HG02642 (cell line): Measurements from ENCODE around the gene C5orf15.
A peak's percentile ranks its signal among the peaks of the same experiment; 100 is the strongest.
"Not testable (repeated sequence)": the region's sequence is repeated elsewhere in the genome, so short reads cannot be mapped to it uniquely, and the experiment has no call there.

Experiments
- ATAC-seq: cut with Tn5 transposase; IDR thresholded peaks from one replicate; pipeline ENCODE4 v1.9.1; 2021; ENCODE audit warnings: mild to moderate bottlenecking; ENCODE audit not compliant: unreplicated experiment, poor library complexity

C5orf15 gene

DNA sequence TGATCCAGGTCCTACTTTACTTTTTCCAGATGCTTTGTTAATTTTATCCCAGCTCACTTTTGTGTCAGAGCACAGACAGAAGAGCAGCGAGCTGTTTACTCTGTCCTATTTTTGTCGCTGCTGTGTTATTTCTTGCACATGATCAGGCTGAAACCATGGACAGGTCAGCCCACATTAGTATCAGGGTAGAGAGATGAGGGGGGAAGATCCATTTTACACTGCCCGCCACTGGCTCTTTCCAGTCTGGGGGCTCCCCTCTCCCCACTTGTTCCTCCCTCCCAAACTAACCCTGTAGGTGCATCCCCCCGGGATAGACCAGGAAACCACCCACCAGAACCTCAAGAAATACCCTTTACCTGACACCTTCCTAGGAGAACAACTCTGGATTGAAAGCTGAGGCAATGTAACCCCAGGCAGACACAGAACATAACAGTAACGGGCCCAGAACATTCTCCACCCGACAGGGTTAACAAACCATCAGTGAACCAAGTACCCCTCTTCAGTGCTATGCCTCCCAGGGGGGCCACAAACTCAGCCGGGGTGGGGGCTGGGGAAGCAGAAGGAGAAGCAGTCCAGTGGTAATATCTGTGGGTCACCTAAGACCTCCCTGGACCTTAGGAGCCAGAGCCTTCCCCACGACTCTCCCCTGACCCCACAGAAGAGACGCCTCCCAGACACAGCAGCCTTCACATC lies 26.0 kb upstream of the C5orf15 start:
- no peak for ATAC-seq

DNA sequence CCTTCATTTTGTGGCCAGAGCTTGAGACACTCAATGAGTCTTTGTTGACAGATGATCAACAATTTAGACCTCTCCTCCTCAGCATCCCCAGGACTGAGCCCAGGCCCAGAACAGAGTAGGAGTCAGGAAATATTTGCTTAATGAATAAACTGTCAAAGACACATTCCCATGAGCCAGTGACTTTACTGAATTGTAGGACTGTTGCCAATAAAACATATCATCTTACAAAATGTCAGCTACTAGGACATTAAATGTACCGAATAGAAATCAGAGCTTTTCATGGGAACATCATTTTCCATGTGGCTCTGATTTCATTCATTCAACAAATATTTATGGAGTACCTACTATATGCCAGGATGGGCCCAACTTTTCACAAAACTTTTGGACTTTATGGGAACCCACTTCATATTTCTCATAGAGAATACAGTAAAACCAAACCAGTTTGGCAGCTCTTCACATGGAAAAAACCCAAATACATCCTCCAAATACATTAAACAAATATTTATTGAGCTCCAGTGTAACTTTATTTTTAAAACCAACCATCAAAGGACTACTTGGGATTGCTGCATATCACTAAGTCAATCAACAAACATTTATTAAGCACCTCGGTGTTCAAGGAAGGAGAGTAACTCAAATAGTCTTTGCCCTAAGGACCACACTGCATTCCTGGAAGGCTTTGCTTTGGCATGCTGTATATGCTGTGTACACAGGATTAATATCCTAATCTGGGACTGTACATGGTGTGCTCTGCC lies 24.9 kb upstream of the C5orf15 start:
- ATAC-seq: no peak

DNA sequence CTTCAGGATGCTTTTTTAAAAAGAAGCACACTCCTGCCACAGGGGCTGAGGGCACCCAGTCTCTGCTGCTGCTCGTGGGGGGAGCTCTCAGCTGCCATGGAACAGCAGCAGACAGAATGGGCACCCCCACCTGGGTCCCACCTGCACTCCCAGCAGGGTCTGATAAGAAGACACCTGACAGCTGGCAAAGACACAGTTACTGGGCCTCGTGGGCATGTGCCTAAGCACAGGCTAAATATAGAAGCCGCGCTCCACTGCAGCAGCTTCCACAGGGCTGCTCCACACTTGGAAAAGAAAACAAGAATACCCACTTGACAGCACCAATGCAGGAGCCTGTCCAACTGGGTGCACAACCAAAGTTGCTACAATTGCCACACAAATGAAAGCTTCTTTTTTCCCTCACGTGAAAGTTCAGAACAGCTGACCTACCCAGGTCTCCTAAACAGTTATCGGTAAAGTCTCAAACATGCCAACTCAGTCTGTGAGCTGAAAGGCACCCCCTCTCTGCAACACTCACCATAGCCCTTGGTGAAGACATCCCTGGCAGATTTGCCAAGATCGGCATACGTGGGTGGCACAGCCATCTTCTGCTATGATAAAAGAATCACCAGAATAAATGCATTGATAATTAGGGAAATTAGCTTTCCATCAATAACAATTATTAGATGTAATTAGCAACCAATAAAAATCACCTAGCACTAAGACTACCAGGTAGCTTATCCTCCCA lies 24.2 kb upstream of the C5orf15 start:
- ATAC-seq: no peak

DNA sequence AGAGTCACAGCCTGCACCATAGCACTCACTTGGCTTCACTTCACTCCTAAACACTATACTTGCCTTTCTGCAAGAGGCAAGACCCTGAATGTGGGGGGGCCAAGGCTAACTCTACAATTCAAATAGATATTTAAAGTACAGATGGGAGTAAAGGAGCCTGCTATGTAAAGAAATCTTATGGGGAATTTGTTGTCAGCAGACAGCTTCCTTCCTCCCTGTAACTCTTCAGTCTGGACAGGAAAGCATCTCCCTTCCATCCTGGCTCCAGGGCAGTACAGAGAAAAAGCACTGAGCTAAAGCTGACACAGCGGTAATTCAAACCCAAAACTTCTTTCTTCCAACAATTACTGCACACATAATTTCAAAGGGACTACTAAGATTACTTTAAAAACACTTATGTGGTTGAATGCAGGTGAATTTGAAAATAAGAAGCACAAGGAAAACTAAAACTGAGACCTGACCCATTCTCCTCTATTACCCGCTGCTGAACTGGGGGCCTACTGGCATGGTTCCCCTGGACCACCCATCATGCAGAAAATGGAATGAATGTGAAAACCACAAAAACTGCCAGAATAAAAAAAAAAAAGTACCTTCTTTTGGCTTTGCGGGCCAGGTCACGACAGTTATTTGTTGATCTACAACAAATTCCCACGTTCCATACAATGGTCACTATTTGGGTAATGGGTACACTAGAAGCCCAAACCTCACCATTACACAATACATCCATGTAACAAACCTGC lies 22.9 kb upstream of the C5orf15 start:
- no peak for ATAC-seq

DNA sequence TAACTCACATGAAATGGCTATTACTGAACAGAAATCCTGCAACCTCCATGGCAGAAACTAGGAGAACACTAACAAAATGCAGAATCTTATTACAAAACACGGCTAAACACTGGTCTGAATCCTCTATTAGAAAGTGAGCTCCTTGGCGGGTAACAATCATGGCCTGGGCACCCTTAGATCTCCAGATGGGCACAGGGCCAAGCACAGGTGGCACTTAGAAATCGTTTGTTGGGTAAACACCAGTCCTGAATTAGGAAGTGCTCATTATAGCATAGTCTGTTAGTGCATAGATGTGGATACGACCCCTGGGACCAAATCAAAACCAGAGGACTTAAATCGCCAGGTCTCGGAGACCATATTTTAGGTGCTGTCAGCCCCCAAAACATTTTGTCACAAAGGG lies 22.0 kb upstream of the C5orf15 start:
- no peak for ATAC-seq

DNA sequence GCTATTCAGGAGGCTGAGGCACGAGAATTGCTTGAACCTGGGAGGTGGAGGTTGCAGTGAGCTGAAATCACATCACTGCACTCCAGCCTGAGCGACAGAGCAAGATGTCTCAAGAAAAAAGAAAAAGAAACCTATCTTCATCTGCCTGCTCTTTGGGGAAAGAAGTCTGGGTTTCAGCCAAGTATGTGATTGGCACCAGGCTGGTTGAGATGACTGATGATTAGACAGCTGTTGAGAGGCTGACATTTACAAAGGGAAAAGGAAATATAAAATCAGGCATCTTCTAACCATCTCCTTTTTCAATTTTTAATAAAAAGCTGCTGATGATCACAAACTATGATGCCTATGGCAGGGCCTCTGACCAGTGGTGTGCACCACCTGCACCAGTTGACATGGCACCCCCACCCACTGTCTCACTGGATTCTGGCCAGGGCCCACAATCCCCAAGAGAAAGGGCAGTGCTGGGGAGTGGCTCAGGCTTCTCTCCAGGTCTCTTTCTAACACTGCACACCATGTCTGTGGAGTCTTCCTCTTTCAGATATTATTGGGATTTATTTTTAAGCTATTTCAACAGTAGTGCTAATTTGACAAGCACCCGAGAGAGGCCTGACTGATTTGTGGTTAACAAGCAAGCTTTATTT lies 17.2 kb upstream of the C5orf15 start:
- no peak for ATAC-seq

DNA sequence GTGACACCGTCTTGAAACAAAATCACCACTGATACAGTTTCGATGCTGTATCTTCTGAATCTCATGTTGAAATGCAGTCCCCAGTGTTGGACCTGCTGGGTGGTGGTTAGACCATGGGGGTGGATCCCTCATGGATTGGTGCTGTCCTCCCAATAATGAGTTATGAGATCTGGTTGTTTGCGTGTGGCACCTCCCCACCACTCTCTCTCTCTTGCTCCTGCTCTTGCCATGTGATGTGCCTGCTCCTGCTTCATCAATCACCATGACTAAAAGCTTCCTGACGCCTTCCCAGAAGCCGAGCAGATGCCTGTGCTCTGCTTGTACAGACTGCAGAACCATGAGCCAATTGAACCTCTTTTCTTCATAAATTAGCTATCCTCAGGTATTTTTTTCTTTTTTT lies 15.2 kb upstream of the C5orf15 start:
- ATAC-seq: no peak

DNA sequence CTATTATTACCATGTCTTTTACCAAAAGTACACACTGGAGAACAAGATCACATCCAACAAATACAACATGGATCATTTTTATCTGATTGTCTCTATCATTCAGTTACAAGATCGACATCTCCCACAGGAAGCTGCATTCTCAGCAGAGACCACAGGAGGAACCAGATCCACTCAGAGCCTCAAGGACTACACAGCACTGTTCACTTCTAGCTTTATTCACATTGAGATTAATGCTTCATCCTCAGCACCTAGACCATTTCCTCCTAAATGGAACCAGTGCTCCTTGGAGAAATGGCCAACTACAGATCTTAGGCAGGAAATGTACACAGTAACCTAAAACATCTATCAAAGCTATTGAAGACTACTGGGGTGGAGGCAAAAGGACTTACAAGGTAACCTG lies 13.3 kb upstream of the C5orf15 start:
- no peak for ATAC-seq

DNA sequence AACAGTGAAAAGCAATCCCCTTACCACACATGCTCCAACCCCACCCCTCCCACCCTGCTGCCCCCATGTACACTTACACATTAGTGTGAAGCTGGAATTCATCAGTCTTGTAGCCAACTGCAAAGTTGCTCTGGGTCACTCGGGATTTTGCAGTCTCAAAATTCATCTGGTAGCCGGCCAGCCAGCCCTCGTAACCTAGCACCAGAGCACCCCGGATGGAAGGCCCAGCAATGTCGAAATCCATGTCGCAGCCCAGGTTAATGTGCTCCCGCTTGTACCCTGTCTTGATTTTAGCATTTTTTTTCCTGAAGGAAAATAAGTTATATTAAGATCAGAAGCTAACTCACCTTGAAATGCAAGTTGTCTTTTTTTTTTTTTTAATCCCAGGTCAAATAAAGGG lies 12.2 kb upstream of the C5orf15 start:
- no peak for ATAC-seq

DNA sequence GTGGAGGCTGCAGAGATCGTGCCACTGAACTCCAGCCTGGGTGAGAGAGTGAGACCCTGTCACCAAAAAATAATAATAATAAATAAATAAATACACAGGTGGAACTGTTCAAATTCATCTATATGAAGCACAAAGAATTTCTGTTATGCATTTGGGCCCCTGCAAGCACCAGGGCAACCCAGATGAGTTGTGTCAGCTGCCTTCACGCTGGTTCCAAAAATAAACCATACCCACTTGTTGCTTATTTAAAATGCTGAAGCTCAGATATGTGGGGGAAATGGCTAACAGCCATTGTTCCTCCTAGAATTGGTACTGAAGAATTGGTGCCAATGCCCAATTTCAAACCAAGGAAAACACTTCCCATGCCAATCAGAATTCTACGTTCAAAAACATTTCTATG lies 10.5 kb upstream of the C5orf15 start:
- no peak for ATAC-seq

DNA sequence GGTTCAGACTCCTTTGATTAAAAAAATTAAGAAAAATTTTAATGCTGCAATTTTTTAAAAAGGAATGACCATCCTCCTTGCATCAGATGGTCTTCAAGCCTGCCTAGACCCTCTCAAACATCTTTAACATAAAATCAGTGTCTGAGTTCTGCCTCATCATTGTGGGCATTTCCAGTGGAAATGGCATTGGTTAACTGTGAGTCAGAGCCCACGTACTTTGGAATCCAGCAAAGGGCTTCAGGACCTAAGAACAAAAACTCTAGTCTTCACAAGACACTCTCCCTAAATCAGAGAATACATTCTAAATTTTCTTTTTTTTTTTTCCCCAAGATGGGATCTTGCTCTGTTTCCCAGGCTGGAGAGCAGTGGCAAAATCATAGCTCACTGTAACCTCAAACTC lies 9.4 kb upstream of the C5orf15 start:
- ATAC-seq: no peak

DNA sequence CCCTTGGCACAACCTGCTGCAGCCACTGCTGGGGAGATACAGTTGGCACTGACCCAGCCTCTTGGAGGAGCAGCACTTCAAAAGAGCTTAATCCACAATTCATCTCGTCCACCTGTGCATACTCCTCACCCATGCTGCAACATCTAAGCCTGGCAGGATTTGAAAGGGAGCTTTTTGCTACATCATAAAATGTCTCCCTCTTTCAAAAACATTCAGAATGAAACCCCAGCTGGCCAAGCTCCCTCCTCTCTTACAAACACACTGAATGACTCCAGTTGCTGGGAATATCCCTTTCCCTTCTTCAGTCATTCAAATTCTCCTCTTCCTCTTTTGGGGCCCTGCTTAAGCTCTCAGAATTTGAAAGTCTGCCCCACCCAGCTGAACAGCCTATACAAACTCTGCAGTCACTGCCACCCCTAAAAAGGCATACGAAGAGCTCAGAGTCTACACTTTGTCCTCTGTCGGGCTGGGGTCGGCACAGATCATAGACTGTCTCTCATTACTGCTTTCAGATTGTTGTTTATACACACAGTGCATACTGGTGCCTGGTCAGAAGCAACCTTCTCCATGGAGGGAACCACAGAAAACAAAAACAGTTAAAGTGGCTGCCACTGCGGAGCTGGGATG lies 8.8 kb upstream of the C5orf15 start:
- peak; percentile 56 for ATAC-seq

DNA sequence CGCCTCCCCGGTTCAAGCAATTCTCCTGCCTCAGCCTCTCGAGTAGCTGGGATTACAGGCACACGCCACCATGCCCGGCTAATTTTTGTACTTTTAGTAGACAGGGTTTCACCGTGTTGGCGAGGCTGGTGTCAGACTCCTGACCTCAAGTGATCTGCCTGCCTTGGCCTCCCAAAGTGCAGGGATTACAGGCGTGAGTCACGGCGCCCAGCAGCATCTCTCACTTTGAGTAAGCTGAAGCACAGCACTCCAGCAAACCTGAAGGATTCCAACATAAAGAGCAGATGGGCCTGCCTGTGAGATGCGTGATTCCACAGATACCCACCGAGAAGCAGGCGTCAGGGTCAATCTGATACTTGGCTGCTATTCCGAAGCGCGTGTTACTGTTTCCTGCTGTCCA lies 7.1 kb upstream of the C5orf15 start:
- ATAC-seq: not testable (repeated sequence)

DNA sequence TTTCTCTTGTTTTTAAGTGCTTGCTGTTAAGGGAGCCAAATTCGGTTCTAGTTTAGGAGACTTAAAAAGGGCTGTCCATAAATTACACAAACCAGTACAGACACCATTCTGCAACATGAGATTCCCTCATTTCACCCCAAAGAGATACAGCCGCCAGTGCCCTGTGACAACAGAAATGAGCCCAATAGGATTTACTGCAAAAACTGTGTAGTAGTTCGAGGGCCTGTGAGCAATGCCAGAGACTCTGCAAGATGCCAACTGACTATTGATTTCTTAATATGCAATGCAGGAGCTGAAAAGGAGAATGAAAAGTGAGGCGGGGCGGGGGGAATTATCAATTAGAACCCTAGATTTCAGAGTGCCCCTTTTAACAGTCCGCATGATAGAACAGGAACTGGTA lies 5.7 kb upstream of the C5orf15 start:
- no peak for ATAC-seq

DNA sequence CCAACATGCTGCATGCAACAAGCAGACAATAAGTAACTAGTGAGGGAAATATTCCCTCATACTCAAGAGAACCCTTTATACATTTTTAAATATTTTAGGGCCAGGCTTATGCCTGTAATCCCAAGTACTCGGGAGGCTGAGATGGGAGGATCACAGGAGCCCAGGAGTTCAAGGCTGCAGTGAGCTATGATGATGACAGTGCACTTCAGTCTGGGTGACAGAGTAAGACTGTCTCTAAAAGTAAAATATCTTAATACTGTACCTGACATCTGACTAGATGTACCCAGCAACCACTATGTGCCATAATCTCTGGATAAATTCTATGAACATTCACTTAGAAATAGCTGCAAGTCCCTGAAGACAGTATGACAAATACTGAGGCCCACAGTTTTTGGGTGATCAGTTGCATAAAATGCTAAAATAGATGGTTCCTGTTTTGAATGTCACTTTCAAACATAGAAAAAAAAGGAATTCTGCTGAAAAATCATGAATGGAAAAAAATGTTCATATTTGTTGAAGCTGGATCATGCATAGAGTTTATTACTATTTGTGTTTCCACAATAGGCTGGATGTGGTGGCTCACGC lies 2.0 kb upstream of the C5orf15 start:
- no peak for ATAC-seq

DNA sequence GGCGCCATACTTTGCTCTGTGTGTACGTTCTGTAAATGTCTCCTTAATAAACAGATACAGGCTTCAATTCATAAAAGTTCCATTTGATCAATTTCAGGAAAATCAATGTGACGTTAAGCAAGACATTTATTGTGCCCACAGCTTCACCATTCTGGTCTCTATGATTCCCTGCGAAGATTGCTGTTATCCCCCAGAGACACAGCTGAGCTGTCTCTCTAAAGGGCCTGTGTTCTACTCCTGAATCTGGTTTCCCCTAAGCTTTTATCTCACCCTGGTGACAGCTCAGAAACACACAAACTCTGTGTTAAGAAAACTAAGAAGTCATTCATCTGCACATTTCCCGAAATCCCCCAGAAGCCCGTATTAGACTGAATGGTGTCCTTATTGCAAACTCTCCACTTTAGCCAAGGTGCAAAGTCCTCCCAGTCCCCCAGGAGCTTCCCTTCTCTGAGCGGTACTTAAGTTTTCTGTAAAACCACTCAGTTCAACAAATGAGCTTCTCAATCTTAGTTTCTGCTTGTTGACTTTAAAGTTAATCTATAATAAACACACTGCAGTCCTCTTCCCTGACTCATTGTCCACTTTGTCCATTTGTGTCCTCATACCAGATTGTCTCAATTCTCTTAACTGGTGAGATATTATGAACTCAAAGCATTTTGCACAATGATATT lies 1.4 kb upstream of the C5orf15 start:
- no peak for ATAC-seq

DNA sequence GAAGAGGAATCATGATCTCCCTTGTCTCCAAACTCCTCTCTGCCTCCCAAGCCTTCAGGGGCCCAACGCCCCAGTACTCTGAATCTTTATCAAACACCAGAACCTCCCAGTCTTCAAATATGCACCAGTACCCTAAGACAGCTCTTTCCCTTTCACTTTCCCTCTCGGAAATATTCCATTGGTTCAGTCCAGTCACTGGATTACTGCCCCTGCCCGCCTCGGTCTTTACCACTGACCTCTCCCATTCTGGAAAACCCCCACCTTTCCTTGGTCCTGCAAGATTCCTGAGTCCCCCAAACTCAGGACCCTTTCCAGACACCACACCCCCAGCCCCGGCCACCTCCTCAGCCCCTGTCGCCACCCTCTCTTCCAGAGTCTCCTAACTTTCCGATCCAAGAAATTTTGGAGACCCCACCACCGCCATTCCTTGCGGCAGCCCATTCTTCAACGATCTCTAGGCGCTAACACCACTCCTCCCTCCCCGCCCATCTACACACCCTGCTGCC lies 674 bp downstream of the C5orf15 start:
- ATAC-seq: peak; percentile 17

DNA sequence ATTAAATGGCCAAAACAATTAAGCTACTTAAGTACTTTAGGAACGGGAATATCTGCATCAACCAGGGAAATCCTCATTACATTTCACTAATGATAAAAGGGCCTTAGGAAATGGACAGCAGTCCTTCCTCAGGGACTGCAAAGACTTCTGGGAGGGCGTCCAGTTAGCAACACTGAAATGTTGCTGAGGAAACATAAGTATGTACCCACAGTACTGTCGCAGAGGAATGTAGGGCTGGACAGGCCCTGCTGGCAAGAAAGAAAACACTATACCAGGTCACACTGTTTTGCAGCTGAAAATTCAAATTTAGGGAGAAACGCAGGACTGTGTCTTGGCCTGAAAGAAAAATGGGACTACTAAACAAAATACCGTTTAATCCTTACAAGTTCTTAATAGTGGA lies 1.3 kb downstream of the C5orf15 start:
- ATAC-seq: no peak

DNA sequence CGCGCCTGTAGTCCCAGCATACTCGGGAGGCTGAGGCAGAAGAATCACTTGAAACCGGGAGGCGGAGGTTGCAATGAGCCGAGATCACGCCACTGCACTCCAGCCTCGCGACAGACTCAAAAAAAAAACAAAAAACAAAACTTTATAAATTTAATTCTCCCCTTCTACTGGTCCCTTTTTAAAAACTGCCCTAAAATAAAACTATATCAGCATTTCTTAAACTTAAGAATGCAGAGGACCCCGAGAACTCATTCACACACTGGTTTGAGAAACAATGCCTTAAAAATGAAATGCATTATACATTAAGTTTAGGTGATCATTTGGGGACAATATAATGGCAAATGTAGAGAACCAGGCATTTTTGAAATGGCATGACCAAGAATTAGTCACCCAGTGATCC lies 2.3 kb downstream of the C5orf15 start:
- no peak for ATAC-seq
